Fibroblast of the aortic adventitia (primary cell): ENCODE results near the gene SLC13A1. TPM values are rescaled to one million over a fixed set of nuclear protein-coding genes. Genes with fewer than 3 reads are reported as not detected.
"Not testable (repeated sequence)": the region's sequence is repeated elsewhere in the genome, so short reads cannot be mapped to it uniquely, and the experiment has no call there.

Source experiments
- DNase-seq: peaks from one replicate; pipeline ENCODE4 v3.0.0-alpha.2; 2010; ENCODE audit warnings: low read depth
- H3K4me3 ChIP-seq: 2 replicates; pipeline ENCODE4 v1.5.1; 2011; ENCODE audit warnings: low read depth, mild to moderate bottlenecking, control low read depth, low read length, moderate library complexity
- CTCF ChIP-seq: IDR thresholded peaks from 2 replicates; pipeline ENCODE4 v1.5.1; 2011; ENCODE audit warnings: mild to moderate bottlenecking, low read length, control low read depth, inconsistent platforms; ENCODE audit not compliant: insufficient read depth
- total RNA-seq: library from RNA; depleted of rRNA; stranded (reverse); fragments of >200 nt; gene quantifications from 2 replicates; pipeline ENCODE4 v1.2.3, GENCODE V29; 2012; ENCODE audit warnings: low replicate concordance

The SLC13A1 gene
- total RNA-seq, 1 donor, result not detected

GRCh38 chr7:123115331-123115730 lies 84.4 kb downstream of the SLC13A1 start:
- DNase-seq, result no peak
- no peak overlapping the region for H3K4me3 ChIP-seq
- TF ChIP-seq CTCF, result no peak

GRCh38 chr7:123114288-123114687 lies 85.5 kb downstream of the SLC13A1 start:
- no peak for DNase-seq
- no peak for TF ChIP-seq CTCF
- no peak overlapping the region for H3K4me3 ChIP-seq

- no peak for DNase-seq
- H3K4me3 ChIP-seq, result no peak overlapping the region
- no peak for TF ChIP-seq CTCF
Measured at GRCh38 chr7:123112833-123113232, 86.9 kb downstream of the SLC13A1 start.

GRCh38 chr7:123099712-123100111 lies 100.1 kb downstream of the SLC13A1 start:
- DNase-seq, result no peak
- H3K4me3 ChIP-seq, result no peak overlapping the region
- TF ChIP-seq CTCF, result no peak

GRCh38 chr7:123096976-123097375 lies 102.8 kb downstream of the SLC13A1 start:
- no peak for TF ChIP-seq CTCF
- no peak overlapping the region for H3K4me3 ChIP-seq
- no peak for DNase-seq

GRCh38 chr7:123096434-123096833 lies 103.3 kb downstream of the SLC13A1 start:
- TF ChIP-seq CTCF, result no peak
- no peak for DNase-seq
- H3K4me3 ChIP-seq, result no peak overlapping the region

- DNase-seq, result peak; percentile 4
Measured at GRCh38 chr7:123090456-123090855, 109.3 kb downstream of the SLC13A1 start.

GRCh38 chr7:123086910-123087309 lies 112.9 kb downstream of the SLC13A1 start:
- H3K4me3 ChIP-seq, DNase-seq: not testable (repeated sequence)

More at GRCh38 chr7:123090456-123090855, 109.3 kb downstream of the SLC13A1 start:
- H3K4me3 ChIP-seq, result no peak overlapping the region
- TF ChIP-seq CTCF, result no peak

- H3K4me3 ChIP-seq, DNase-seq: not testable (repeated sequence)
Measured at GRCh38 chr7:123084861-123085260, 114.9 kb downstream of the SLC13A1 start.
